Measurements from ENCODE around the gene CDC42BPG. TPM values are rescaled to one million over a fixed set of nuclear protein-coding genes. Genes with fewer than 3 reads are reported as not detected.

The CDC42BPG gene
- total RNA-seq, 1 experiment from 2014 or later: 21.6 TPM

DNA sequence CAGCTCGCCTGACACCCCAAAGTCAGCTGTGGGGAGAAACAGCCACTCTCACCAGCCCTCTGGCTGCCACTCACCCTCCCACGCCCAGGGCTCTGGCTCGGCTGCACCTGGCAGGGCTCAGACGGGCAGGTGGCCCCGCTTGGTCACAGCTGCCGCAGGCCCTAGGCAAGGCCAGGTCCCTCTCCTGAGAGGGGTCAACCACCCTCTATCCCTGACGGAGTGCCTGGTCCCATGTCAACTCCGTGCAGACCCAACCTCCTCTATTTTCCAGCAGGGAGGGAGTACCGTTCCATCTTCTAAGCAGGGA is 43.3 kb downstream of the CDC42BPG start:
- H3K27me3 Mint-ChIP-seq (ENCODE audit: low read depth): no peaks in the 10 kb centered on the region
- no peak overlapping the region for H3K4me3 Mint-ChIP-seq
- H3K4me1 Mint-ChIP-seq: peaks cover 11% of the 10 kb centered on the region
- ATAC-seq (no peak), DNase-seq (ENCODE audit: low spot score) (no peak)
- ChIA-PET POLR2A (no interaction called here), CTCF (interaction anchor here (0.8 to 2.5 kb wide), 3 partner anchors 14 to 37 kb away, joined by 3 to 13 read pairs (median 7); partner anchors contain the start of gene SF1)
- TF ChIP-seq FOXP1 (CRISPR knock-in tag; IDR thresholded peaks at IDR 0.05; ENCODE audit: borderline replicate concordance): no peak
- TF ChIP-seq, protein P1, sequence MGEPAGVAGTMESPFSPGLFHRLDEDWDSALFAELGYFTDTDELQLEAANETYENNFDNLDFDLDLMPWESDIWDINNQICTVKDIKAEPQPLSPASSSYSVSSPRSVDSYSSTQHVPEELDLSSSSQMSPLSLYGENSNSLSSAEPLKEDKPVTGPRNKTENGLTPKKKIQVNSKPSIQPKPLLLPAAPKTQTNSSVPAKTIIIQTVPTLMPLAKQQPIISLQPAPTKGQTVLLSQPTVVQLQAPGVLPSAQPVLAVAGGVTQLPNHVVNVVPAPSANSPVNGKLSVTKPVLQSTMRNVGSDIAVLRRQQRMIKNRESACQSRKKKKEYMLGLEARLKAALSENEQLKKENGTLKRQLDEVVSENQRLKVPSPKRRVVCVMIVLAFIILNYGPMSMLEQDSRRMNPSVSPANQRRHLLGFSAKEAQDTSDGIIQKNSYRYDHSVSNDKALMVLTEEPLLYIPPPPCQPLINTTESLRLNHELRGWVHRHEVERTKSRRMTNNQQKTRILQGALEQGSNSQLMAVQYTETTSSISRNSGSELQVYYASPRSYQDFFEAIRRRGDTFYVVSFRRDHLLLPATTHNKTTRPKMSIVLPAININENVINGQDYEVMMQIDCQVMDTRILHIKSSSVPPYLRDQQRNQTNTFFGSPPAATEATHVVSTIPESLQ (CRISPR knock-in tag; IDR thresholded peaks at IDR 0.05): no peak
- TF ChIP-seq, protein P2, sequence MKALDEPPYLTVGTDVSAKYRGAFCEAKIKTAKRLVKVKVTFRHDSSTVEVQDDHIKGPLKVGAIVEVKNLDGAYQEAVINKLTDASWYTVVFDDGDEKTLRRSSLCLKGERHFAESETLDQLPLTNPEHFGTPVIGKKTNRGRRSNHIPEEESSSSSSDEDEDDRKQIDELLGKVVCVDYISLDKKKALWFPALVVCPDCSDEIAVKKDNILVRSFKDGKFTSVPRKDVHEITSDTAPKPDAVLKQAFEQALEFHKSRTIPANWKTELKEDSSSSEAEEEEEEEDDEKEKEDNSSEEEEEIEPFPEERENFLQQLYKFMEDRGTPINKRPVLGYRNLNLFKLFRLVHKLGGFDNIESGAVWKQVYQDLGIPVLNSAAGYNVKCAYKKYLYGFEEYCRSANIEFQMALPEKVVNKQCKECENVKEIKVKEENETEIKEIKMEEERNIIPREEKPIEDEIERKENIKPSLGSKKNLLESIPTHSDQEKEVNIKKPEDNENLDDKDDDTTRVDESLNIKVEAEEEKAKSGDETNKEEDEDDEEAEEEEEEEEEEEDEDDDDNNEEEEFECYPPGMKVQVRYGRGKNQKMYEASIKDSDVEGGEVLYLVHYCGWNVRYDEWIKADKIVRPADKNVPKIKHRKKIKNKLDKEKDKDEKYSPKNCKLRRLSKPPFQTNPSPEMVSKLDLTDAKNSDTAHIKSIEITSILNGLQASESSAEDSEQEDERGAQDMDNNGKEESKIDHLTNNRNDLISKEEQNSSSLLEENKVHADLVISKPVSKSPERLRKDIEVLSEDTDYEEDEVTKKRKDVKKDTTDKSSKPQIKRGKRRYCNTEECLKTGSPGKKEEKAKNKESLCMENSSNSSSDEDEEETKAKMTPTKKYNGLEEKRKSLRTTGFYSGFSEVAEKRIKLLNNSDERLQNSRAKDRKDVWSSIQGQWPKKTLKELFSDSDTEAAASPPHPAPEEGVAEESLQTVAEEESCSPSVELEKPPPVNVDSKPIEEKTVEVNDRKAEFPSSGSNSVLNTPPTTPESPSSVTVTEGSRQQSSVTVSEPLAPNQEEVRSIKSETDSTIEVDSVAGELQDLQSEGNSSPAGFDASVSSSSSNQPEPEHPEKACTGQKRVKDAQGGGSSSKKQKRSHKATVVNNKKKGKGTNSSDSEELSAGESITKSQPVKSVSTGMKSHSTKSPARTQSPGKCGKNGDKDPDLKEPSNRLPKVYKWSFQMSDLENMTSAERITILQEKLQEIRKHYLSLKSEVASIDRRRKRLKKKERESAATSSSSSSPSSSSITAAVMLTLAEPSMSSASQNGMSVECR (CRISPR knock-in tag; IDR thresholded peaks at IDR 0.05; ENCODE audit: borderline replicate concordance): no peak
- TF ChIP-seq RORB (CRISPR knock-in tag; IDR thresholded peaks at IDR 0.05): no peak
- TF ChIP-seq, protein P3, sequence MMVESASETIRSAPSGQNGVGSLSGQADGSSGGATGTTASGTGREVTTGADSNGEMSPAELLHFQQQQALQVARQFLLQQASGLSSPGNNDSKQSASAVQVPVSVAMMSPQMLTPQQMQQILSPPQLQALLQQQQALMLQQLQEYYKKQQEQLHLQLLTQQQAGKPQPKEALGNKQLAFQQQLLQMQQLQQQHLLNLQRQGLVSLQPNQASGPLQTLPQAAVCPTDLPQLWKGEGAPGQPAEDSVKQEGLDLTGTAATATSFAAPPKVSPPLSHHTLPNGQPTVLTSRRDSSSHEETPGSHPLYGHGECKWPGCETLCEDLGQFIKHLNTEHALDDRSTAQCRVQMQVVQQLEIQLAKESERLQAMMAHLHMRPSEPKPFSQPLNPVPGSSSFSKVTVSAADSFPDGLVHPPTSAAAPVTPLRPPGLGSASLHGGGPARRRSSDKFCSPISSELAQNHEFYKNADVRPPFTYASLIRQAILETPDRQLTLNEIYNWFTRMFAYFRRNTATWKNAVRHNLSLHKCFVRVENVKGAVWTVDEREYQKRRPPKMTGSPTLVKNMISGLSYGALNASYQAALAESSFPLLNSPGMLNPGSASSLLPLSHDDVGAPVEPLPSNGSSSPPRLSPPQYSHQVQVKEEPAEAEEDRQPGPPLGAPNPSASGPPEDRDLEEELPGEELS (CRISPR knock-in tag; IDR thresholded peaks at IDR 0.05): no peak
- no peak for TF ChIP-seq ZNF263 (CRISPR knock-in tag; IDR thresholded peaks at IDR 0.05; ENCODE audit: low read depth)
- no peak for TF ChIP-seq ZNF232 (CRISPR knock-in tag; IDR thresholded peaks at IDR 0.05)
- TF ChIP-seq SP1 (CRISPR knock-in tag; conservative IDR thresholded peaks at IDR 0.05): no peak
- TF ChIP-seq, protein P4, sequence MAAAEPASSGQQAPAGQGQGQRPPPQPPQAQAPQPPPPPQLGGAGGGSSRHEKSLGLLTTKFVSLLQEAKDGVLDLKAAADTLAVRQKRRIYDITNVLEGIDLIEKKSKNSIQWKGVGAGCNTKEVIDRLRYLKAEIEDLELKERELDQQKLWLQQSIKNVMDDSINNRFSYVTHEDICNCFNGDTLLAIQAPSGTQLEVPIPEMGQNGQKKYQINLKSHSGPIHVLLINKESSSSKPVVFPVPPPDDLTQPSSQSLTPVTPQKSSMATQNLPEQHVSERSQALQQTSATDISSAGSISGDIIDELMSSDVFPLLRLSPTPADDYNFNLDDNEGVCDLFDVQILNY (CRISPR knock-in tag; IDR thresholded peaks at IDR 0.05): no peak
- TF ChIP-seq, protein P5, sequence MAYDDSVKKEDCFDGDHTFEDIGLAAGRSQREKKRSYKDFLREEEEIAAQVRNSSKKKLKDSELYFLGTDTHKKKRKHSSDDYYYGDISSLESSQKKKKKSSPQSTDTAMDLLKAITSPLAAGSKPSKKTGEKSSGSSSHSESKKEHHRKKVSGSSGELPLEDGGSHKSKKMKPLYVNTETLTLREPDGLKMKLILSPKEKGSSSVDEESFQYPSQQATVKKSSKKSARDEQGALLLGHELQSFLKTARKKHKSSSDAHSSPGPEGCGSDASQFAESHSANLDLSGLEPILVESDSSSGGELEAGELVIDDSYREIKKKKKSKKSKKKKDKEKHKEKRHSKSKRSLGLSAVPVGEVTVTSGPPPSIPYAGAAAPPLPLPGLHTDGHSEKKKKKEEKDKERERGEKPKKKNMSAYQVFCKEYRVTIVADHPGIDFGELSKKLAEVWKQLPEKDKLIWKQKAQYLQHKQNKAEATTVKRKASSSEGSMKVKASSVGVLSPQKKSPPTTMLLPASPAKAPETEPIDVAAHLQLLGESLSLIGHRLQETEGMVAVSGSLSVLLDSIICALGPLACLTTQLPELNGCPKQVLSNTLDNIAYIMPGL (CRISPR knock-in tag; IDR thresholded peaks at IDR 0.05): no peak
- TF ChIP-seq, protein P6, sequence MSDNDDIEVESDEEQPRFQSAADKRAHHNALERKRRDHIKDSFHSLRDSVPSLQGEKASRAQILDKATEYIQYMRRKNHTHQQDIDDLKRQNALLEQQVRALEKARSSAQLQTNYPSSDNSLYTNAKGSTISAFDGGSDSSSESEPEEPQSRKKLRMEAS (CRISPR knock-in tag; IDR thresholded peaks at IDR 0.05): no peak
- TF ChIP-seq, protein P7, sequence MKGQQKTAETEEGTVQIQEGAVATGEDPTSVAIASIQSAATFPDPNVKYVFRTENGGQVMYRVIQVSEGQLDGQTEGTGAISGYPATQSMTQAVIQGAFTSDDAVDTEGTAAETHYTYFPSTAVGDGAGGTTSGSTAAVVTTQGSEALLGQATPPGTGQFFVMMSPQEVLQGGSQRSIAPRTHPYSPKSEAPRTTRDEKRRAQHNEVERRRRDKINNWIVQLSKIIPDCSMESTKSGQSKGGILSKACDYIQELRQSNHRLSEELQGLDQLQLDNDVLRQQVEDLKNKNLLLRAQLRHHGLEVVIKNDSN (CRISPR knock-in tag; IDR thresholded peaks at IDR 0.05): no peak
- H3K27ac Mint-ChIP-seq: no peak overlapping the region
- no peaks in the 10 kb centered on the region for H3K9me3 Mint-ChIP-seq
- H3K36me3 Mint-ChIP-seq: 0 out of 2 replicates have a peak, but pooled peaks cover 6% of the 10 kb centered on the region
